ENCODE results near the gene SLC39A5. TPM values are rescaled to one million over a fixed set of nuclear protein-coding genes. Genes with fewer than 3 reads are reported as not detected.

The SLC39A5 gene
- total and polyA plus RNA-seq, 2 donors (not counting 1 experiment from before 2014, with no cell fraction given) = 0.69 to 0.97 TPM

- peak overlapping the region; percentile 98 for H3K4me2 ChIP-seq (replicated peaks; ENCODE audit: low read depth, low read length, poor library complexity, severe bottlenecking)
- no peaks in the 10 kb centered on the region for H3K27me3 ChIP-seq (replicated peaks in 1 of 4; ENCODE audit: control extremely low read depth in 1 of 4, control insufficient read depth in 3 of 4, insufficient read depth in 4 of 4, low read length in 3 of 4)
- Mint-ChIP-seq H3K9me3 (ENCODE audit: insufficient read depth) (no peaks in the 10 kb centered on the region), H3K4me3 (peak overlapping the region; percentile 83), H3K27ac (peak overlapping the region; percentile 32), H3K4me1 (peaks cover 18% of the 10 kb centered on the region), H3K27me3 (no peaks in the 10 kb centered on the region)
- H3K36me3 ChIP-seq (replicated peaks in 1 of 2; ENCODE audit: control extremely low read depth in 1 of 2, control insufficient read depth in 1 of 2, extremely low read depth in 1 of 2, insufficient read depth in 2 of 2, low read length in 1 of 2) = peaks cover 2 to 48% of the 10 kb centered on the region in 2 experiments
- WGBS (ENCODE audit: insufficient coverage) = no CpG with 5 or more reads among the region's 4 CpGs
- H4K20me1 ChIP-seq (ENCODE audit: control insufficient read depth, insufficient read depth, low read length, poor library complexity, severe bottlenecking) = peaks cover 21% of the 10 kb centered on the region
- H2AFZ ChIP-seq (ENCODE audit: insufficient read depth, low read depth, low read length, poor library complexity, severe bottlenecking) = no peak overlapping the region
- intact Hi-C loops (cut with micrococcal nuclease) = loop anchor here (5.0 kb wide), 1 partner anchor 49 kb away; no protein-coding TSS in a partner anchor
- DNase-seq = no peak
- peaks cover 36% of the 10 kb centered on the region for H3K79me2 ChIP-seq (ENCODE audit: control insufficient read depth, insufficient read depth, low read length)
- peaks cover 16 to 21% of the 10 kb centered on the region in 2 donors for H3K4me1 ChIP-seq (ENCODE audit: control insufficient read depth in 2 of 2, insufficient read depth in 2 of 2, low read length in 2 of 2)
- ChIA-PET POLR2A (interaction anchor here (0.6 kb wide), 1 partner anchor 317 kb away, joined by 7 read pairs; no protein-coding TSS in a partner anchor), CTCF (interaction anchor here (0.8 to 5.8 kb wide), 9 partner anchors 10 to 207 kb away, joined by 3 to 40 read pairs (median 5); partner anchors contain the start of genes RNF41 and SMARCC2)
- peak overlapping the region; percentile 97 for H3K9ac ChIP-seq (ENCODE audit: low read length)
- no peak for ATAC-seq (ENCODE audit: low read depth)
- no peak overlapping the region for H3K4me3 ChIP-seq (ENCODE audit: control extremely low read depth in 1 of 5, extremely low read depth in 1 of 5, insufficient read depth in 1 of 5, low read depth in 2 of 5, low read length in 4 of 5)
- no peaks in the 10 kb centered on the region for H3K9me3 ChIP-seq (ENCODE audit: control extremely low read depth in 1 of 3, control insufficient read depth in 2 of 3, insufficient read depth in 1 of 3, low read length in 2 of 3)
- no peak overlapping the region for H3K27ac ChIP-seq (ENCODE audit: low read length in 2 of 2)
- TF ChIP-seq EZH2 (IDR thresholded peaks at IDR 0.05; ENCODE audit: borderline replicate concordance, insufficient read depth, low read depth, low read length, poor library complexity, severe bottlenecking) (no peak), CTCF (IDR thresholded peaks at IDR 0.05) (no peak)
Measured at GRCh38 chr12:56256326-56256960, 26.6 kb downstream of the SLC39A5 start.

GRCh38 chr12:56257071-56257470, 27.2 kb downstream of the SLC39A5 start:
- Histone ChIP-seq H3K4me3 (ENCODE audit: control extremely low read depth in 1 of 5, extremely low read depth in 1 of 5, insufficient read depth in 1 of 5, low read depth in 2 of 5, low read length in 4 of 5) (peak overlapping the region in 4 of 5 experiments; percentile 59 to 99 (median 76)), H4K20me1 (ENCODE audit: control insufficient read depth, insufficient read depth, low read length, poor library complexity, severe bottlenecking) (peaks cover 21% of the 10 kb centered on the region), H3K27me3 (replicated peaks in 1 of 4; ENCODE audit: control extremely low read depth in 1 of 4, control insufficient read depth in 3 of 4, insufficient read depth in 4 of 4, low read length in 3 of 4) (no peaks in the 10 kb centered on the region), H2AFZ (ENCODE audit: insufficient read depth, low read depth, low read length, poor library complexity, severe bottlenecking) (no peak overlapping the region), H3K27ac (ENCODE audit: low read length in 2 of 2) (peak overlapping the region in 1 of 2 donors; percentile 81), H3K9ac (ENCODE audit: low read length) (peak overlapping the region; percentile 97), H3K4me1 (ENCODE audit: control insufficient read depth in 2 of 2, insufficient read depth in 2 of 2, low read length in 2 of 2) (peaks cover 16 to 21% of the 10 kb centered on the region in 2 donors), H3K9me3 (ENCODE audit: control extremely low read depth in 1 of 3, control insufficient read depth in 2 of 3, insufficient read depth in 1 of 3, low read length in 2 of 3) (no peaks in the 10 kb centered on the region), H3K4me2 (replicated peaks; ENCODE audit: low read depth, low read length, poor library complexity, severe bottlenecking) (peak overlapping the region; percentile 98), H3K79me2 (ENCODE audit: control insufficient read depth, insufficient read depth, low read length) (peaks cover 36% of the 10 kb centered on the region), H3K36me3 (replicated peaks in 1 of 2; ENCODE audit: control extremely low read depth in 1 of 2, control insufficient read depth in 1 of 2, extremely low read depth in 1 of 2, insufficient read depth in 2 of 2, low read length in 1 of 2) (peaks cover 2 to 42% of the 10 kb centered on the region in 2 experiments)
- POLR2A ChIA-PET = interaction anchor here (0.6 kb wide), 1 partner anchor 316 kb away, joined by 7 read pairs; no protein-coding TSS in a partner anchor
- Mint-ChIP-seq H3K27me3 (no peaks in the 10 kb centered on the region), H3K9me3 (ENCODE audit: insufficient read depth) (no peaks in the 10 kb centered on the region), H3K27ac (peak overlapping the region; percentile 32), H3K4me1 (peaks cover 18% of the 10 kb centered on the region), H3K4me3 (peak overlapping the region; percentile 83)
- no peak for DNase-seq
- 82% methylated on average over 4 of the region's 8 CpGs for WGBS (ENCODE audit: insufficient coverage)
- intact Hi-C loops (cut with micrococcal nuclease) = loop anchor here (5.0 kb wide), 1 partner anchor 50 kb away; no protein-coding TSS in a partner anchor
- CTCF ChIA-PET = interaction anchor here (0.6 to 5.8 kb wide), 10 partner anchors 30 to 282 kb away, joined by 3 to 40 read pairs (median 4); partner anchors contain the start of genes RNF41 and SMARCC2
- TF ChIP-seq CTCF (IDR thresholded peaks at IDR 0.05) (no peak), EZH2 (IDR thresholded peaks at IDR 0.05; ENCODE audit: borderline replicate concordance, insufficient read depth, low read depth, low read length, poor library complexity, severe bottlenecking) (no peak)
- no peak for ATAC-seq (ENCODE audit: low read depth)
